Neural cell (in vitro differentiated cells): ENCODE measurements around the gene DAD1.

ENCODE experiments used
- CTCF ChIP-seq: fragments of 450-650 bp; IDR thresholded peaks from 2 replicates; pipeline ENCODE4 v1.5.1; 2014; ENCODE audit warnings: antibody characterized with exemption, mild to moderate bottlenecking, moderate library complexity; ENCODE audit not compliant: poor library complexity, severe bottlenecking
- EZH2 ChIP-seq: fragments of 200-600, 300-800 bp; shearing (Covaris generic), sonication (generic); IDR thresholded peaks from 2 replicates; pipeline ENCODE4 v1.6.1; 2014; ENCODE audit warnings: antibody characterized with exemption, low read length, borderline replicate concordance, mild to moderate bottlenecking; ENCODE audit not compliant: insufficient read depth, poor library complexity, severe bottlenecking
- POLR2AphosphoS5 ChIP-seq: IDR thresholded peaks from 2 replicates; pipeline ENCODE4 v1.6.1; 2012
- REST ChIP-seq: IDR thresholded peaks from 2 replicates; pipeline ENCODE4 v1.6.1; 2012; ENCODE audit warnings: borderline replicate concordance

- TF ChIP-seq CTCF, result no peak
- TF ChIP-seq EZH2, result no peak
- TF ChIP-seq POLR2AphosphoS5, result no peak
- no peak for TF ChIP-seq REST
Observed at GRCh38 chr14:22524784-22525161, 64.3 kb downstream of the DAD1 start.
